Ovary (tissue), 3 donors: Measurements from ENCODE around the gene GPR137C.

ENCODE experiments used
- EP300 ChIP-seq: sonication (generic); formaldehyde crosslinking; IDR thresholded peaks from one replicate; pipeline ENCODE4 v1.6.1; 2017; ENCODE audit warnings: antibody characterized with exemption
- POLR2A ChIP-seq: fragments of 450-650 bp; IDR thresholded peaks from one replicate; pipeline ENCODE4 v1.6.1; 2017; ENCODE audit warnings: antibody characterized with exemption, mild to moderate bottlenecking, moderate library complexity
- TF ChIP-seq, protein P1 (sequence below), 3 donors: fragments of 450-650 bp in 2 of 3; fragments of 200-600 bp in 1 of 3; IDR thresholded peaks; one replicate each; pipeline versions ENCODE4 v1.5.1 to v1.8.0; 2016 to 2022; ENCODE audit warnings: antibody characterized with exemption in 3 of 3, mild to moderate bottlenecking in 1 of 3
- donor health status: DM: no; HTN: no; CAD: no.

GRCh38 chr14:52641745-52642144, 89.1 kb downstream of the GPR137C start:
- TF ChIP-seq POLR2A = no peak
- TF ChIP-seq, protein P1, sequence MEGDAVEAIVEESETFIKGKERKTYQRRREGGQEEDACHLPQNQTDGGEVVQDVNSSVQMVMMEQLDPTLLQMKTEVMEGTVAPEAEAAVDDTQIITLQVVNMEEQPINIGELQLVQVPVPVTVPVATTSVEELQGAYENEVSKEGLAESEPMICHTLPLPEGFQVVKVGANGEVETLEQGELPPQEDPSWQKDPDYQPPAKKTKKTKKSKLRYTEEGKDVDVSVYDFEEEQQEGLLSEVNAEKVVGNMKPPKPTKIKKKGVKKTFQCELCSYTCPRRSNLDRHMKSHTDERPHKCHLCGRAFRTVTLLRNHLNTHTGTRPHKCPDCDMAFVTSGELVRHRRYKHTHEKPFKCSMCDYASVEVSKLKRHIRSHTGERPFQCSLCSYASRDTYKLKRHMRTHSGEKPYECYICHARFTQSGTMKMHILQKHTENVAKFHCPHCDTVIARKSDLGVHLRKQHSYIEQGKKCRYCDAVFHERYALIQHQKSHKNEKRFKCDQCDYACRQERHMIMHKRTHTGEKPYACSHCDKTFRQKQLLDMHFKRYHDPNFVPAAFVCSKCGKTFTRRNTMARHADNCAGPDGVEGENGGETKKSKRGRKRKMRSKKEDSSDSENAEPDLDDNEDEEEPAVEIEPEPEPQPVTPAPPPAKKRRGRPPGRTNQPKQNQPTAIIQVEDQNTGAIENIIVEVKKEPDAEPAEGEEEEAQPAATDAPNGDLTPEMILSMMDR (IDR thresholded peaks at IDR 0.05) = no peak
- TF ChIP-seq EP300 = no peak
